SJSA1 (cell line): ENCODE measurements around the gene RECK. TPM values are rescaled to one million over a fixed set of nuclear protein-coding genes. Genes with fewer than 3 reads are reported as not detected.
"Not testable (repeated sequence)": the region's sequence is repeated elsewhere in the genome, so short reads cannot be mapped to it uniquely, and the experiment has no call there.

Source experiments
- DNase-seq, 2 experiments: peaks; one replicate each; pipeline ENCODE4 v3.0.0-alpha.2; 2015 to 2020; ENCODE audit warnings: low spot score in 2 of 2, low read depth in 1 of 2
- H3K27ac ChIP-seq: fragments of 250-450 bp; sonication (Bioruptor Pico); 2 replicates; pipeline ENCODE4 v1.5.1; 2020; ENCODE audit warnings: mild to moderate bottlenecking, moderate library complexity
- H3K27me3 ChIP-seq: fragments of 250-450 bp; sonication (Bioruptor Pico); replicated peaks from 2 replicates; pipeline ENCODE4 v1.5.1; 2020; ENCODE audit warnings: mild to moderate bottlenecking, moderate library complexity
- H3K36me3 ChIP-seq: fragments of 250-450 bp; sonication (Bioruptor Pico); 2 replicates; pipeline ENCODE4 v1.5.1; 2020; ENCODE audit warnings: mild to moderate bottlenecking
- H3K4me1 ChIP-seq: fragments of 250-450 bp; sonication (Bioruptor Pico); replicated peaks from 2 replicates; pipeline ENCODE4 v1.6.1; 2021; ENCODE audit warnings: mild to moderate bottlenecking
- H3K4me3 ChIP-seq: fragments of 250-450 bp; sonication (Bioruptor Pico); 2 replicates; pipeline ENCODE4 v1.5.1; 2020; ENCODE audit warnings: mild to moderate bottlenecking
- H3K9me3 ChIP-seq: fragments of 250-450 bp; sonication (Bioruptor Pico); replicated peaks from 2 replicates; pipeline ENCODE4 v1.5.1; 2020; ENCODE audit warnings: mild to moderate bottlenecking
- total RNA-seq: library from RNA; depleted of rRNA; stranded (reverse); fragments of >200 nt; shearing (Covaris generic); gene quantifications from 2 replicates; pipeline ENCODE4 v1.2.3, GENCODE V29; 2014

The RECK gene
- total RNA-seq, 1 experiment from 2014 or later: 13.9 TPM

- H3K27me3 ChIP-seq, H3K27ac ChIP-seq, DNase-seq, H3K9me3 ChIP-seq, H3K36me3 ChIP-seq, H3K4me3 ChIP-seq: not testable (repeated sequence)
- H3K4me1 ChIP-seq: peaks cover 13% of the 10 kb centered on the region
These were observed 123.4 kb downstream of the RECK start for GRCh38 chr9:36160126-36160525.

DNA sequence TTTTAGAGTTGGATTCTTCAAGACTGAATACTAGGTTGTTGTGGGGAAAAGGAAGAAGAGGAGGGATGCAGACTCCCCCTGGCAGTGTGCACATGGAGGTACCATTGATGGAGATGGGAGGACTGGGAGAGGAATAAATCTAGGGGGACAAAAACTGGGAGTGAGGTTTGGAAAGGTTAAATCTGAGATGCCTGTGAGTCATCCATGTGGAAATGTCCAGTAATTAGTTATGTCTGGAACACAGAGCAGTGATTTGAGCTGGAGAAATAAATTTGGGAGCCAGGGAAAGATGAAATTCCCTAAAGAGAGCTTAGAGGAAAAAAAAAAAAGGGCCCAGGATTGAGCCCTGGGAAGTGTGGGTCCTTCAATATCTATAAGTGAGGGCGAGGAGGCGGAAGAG is 124.5 kb downstream of the RECK start:
- Histone ChIP-seq H3K27ac (no peak overlapping the region), H3K4me1 (peaks cover 17% of the 10 kb centered on the region), H3K9me3 (no peaks in the 10 kb centered on the region), H3K4me3 (no peak overlapping the region), H3K36me3 (0 out of 2 replicates have a peak, but pooled peaks cover 3% of the 10 kb centered on the region), H3K27me3 (no peaks in the 10 kb centered on the region)
- no peak for DNase-seq

GRCh38 chr9:36162211-36162738 is 125.6 kb downstream of the RECK start:
- Histone ChIP-seq H3K27me3 (no peaks in the 10 kb centered on the region), H3K4me1 (peaks cover 17% of the 10 kb centered on the region), H3K27ac (no peak overlapping the region), H3K36me3 (no peaks in the 10 kb centered on the region), H3K9me3 (no peaks in the 10 kb centered on the region), H3K4me3 (no peak overlapping the region)
- DNase-seq: no peak

DNA sequence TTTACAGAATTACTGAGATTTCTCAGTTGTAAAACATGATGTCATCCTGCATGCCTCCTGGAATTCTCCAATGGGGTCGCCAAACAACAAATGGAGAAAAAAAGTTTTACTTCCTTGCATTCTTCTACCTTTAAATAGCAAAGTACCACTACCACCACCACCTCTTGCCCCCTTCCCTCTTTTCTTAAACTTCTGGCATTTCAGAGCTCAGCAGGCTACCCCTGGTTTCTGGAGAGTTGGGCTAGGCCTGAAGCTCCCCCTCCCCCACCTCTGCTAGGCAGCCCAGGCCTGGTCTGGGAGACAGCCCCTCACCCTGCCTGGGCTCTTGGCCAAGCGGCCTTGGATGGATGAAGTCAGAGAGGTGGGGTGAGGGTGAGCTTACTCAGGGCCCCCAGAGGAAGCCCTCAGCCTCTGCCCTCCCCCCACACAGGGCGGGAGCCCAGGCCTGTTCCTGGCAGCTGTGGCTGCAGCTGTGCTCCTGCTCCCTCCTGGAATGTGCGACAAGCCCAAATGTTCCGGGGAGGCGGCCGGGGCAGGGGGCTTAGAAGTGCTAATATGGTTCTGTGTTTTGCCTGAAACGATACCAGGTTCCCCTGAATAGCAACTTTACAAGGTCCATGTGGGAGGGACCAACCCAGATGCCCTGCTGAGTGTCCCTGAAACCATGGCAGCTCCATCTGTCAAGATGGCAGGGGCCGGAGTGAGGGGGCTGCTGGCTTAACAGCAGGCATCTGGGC is 126.5 kb downstream of the RECK start:
- H3K27ac ChIP-seq: peak overlapping the region; percentile 48
- DNase-seq: peak; percentile 47 to 49
- no peak overlapping the region for H3K4me3 ChIP-seq
- H3K36me3 ChIP-seq: no peaks in the 10 kb centered on the region
- H3K4me1 ChIP-seq: peaks cover 17% of the 10 kb centered on the region
- H3K27me3 ChIP-seq: no peaks in the 10 kb centered on the region
- H3K9me3 ChIP-seq: no peaks in the 10 kb centered on the region

GRCh38 chr9:36163786-36164170 is 127.1 kb downstream of the RECK start:
- no peaks in the 10 kb centered on the region for H3K9me3 ChIP-seq
- peaks cover 17% of the 10 kb centered on the region for H3K4me1 ChIP-seq
- H3K36me3 ChIP-seq: no peaks in the 10 kb centered on the region
- no peak for DNase-seq
- no peaks in the 10 kb centered on the region for H3K27me3 ChIP-seq
- no peak overlapping the region for H3K4me3 ChIP-seq
- no peak overlapping the region; the same call in 1 of the 2 replicates for H3K27ac ChIP-seq

- no peaks in the 10 kb centered on the region for H3K36me3 ChIP-seq
- H3K4me1 ChIP-seq: peaks cover 17% of the 10 kb centered on the region
- H3K27ac ChIP-seq: no peak overlapping the region
- H3K9me3 ChIP-seq: no peaks in the 10 kb centered on the region
- no peaks in the 10 kb centered on the region for H3K27me3 ChIP-seq
- no peak overlapping the region for H3K4me3 ChIP-seq
- no peak for DNase-seq
These were observed 127.7 kb downstream of the RECK start for GRCh38 chr9:36164372-36164771.

- peaks cover 17% of the 10 kb centered on the region for H3K4me1 ChIP-seq
- H3K36me3 ChIP-seq: no peaks in the 10 kb centered on the region
- no peak for DNase-seq
- H3K27ac ChIP-seq: no peak overlapping the region
- H3K27me3 ChIP-seq: no peaks in the 10 kb centered on the region
- no peaks in the 10 kb centered on the region for H3K9me3 ChIP-seq
- H3K4me3 ChIP-seq: no peak overlapping the region
These were observed 128.3 kb downstream of the RECK start for GRCh38 chr9:36164989-36165388.

GRCh38 chr9:36165826-36166167 is 129.1 kb downstream of the RECK start:
- no peak for DNase-seq
- H3K4me1 ChIP-seq: peaks cover 17% of the 10 kb centered on the region

GRCh38 chr9:36166168-36166927 is 129.6 kb downstream of the RECK start:
- no peaks in the 10 kb centered on the region for H3K9me3 ChIP-seq
- H3K4me3 ChIP-seq: peak overlapping the region; percentile 44
- no peaks in the 10 kb centered on the region for H3K36me3 ChIP-seq
- peak overlapping the region; percentile 58 for H3K27ac ChIP-seq
- H3K27me3 ChIP-seq: no peaks in the 10 kb centered on the region
- DNase-seq: peak; percentile 67 to 80
- H3K4me1 ChIP-seq: peaks cover 17% of the 10 kb centered on the region

More at GRCh38 chr9:36165826-36166167, 129.1 kb downstream of the RECK start:
- Histone ChIP-seq H3K9me3 (no peaks in the 10 kb centered on the region), H3K4me3 (peak overlapping the region; percentile 44), H3K27ac (peak overlapping the region; percentile 58), H3K36me3 (no peaks in the 10 kb centered on the region), H3K27me3 (no peaks in the 10 kb centered on the region)

DNA sequence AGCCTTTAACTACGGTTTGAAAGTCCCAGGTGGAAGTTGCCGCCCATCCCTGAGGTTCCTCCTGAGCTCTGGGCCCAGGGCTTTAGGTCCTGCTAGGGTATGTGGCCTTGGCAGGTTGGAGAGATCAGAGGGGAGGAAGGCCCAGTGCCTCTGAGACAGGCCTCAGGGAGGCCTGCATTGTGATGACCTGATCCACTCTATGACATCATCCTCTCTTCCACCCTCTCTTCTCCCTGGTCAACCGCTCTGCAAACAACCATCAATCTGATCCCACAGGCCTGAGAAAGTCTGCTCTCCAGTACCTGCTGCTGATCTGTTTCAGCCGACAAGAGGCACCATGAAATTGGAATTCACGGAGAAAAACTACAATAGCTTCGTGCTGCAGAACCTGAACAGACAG is 132.5 kb downstream of the RECK start, which contains the start of gene CCIN:
Gene CCIN (plus strand): TSS at position 223 of the 400 bp plus-strand sequence. CDS start 115 bp downstream, at position 338.
- Histone ChIP-seq H3K27ac (no peak within 1 kb of the TSS), H3K4me3 (no peak within 1 kb of the TSS), H3K36me3 (no peaks in the 10 kb centered on the region), H3K9me3 (no peaks in the 10 kb centered on the region), H3K27me3 (no peaks in the 10 kb centered on the region), H3K4me1 (peaks cover 4% of the 10 kb centered on the region; the same call in 1 of the 2 replicates)
- no peak for DNase-seq

DNA sequence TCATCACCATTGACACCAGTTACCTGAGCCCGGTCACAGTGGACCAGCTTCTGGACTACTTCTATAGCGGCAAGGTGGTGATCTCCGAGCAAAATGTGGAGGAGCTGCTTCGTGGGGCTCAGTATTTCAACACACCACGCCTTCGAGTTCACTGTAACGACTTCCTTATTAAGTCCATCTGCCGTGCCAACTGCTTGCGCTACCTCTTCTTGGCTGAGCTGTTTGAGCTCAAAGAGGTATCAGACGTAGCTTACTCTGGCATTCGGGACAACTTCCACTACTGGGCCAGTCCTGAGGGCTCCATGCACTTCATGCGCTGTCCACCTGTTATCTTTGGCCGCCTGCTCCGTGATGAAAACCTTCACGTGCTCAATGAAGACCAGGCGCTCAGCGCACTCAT is 133.0 kb downstream of the RECK start:
- no peak for DNase-seq
- Histone ChIP-seq H3K4me1 (peaks cover 4% of the 10 kb centered on the region; the same call in 1 of the 2 replicates), H3K9me3 (no peaks in the 10 kb centered on the region), H3K27me3 (no peaks in the 10 kb centered on the region), H3K27ac (no peak overlapping the region), H3K4me3 (no peak overlapping the region), H3K36me3 (no peaks in the 10 kb centered on the region)

GRCh38 chr9:36170531-36170930 is 133.8 kb downstream of the RECK start:
- H3K27ac ChIP-seq: no peak overlapping the region
- DNase-seq: no peak
- H3K9me3 ChIP-seq: no peaks in the 10 kb centered on the region
- no peaks in the 10 kb centered on the region; the same call in 1 of the 2 replicates for H3K4me1 ChIP-seq
- no peak overlapping the region for H3K4me3 ChIP-seq
- no peaks in the 10 kb centered on the region for H3K27me3 ChIP-seq
- no peaks in the 10 kb centered on the region for H3K36me3 ChIP-seq

DNA sequence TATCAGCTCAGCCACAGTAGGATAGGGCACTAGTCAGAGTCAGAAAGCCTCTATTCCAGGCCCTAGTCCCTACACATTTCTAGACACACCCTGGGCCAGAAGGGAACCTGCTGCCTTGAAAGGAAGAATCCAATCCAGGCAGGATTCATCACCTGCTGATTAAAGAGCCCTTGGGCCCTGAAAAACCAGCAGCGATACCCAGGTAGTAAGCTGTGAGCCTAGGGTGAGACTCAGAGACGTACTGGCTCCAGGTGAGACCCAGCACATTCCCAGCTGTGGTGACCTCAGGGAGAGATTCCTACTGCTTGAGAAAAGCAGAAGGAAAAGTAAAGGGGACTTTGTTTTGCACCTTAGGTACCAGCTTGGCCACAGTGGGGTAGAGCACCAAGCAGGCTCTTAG is 137.1 kb downstream of the RECK start:
- no peaks in the 10 kb centered on the region for H3K9me3 ChIP-seq
- DNase-seq: no peak
- H3K27me3 ChIP-seq: no peaks in the 10 kb centered on the region
- no peaks in the 10 kb centered on the region for H3K36me3 ChIP-seq
- H3K4me3 ChIP-seq: no peak overlapping the region
- no peak overlapping the region for H3K27ac ChIP-seq
- no peaks in the 10 kb centered on the region for H3K4me1 ChIP-seq
